HG03432 (cell line): ENCODE results near the gene SLC4A8.

Experiments used
- ATAC-seq: cut with Tn5 transposase; IDR thresholded peaks from one replicate; pipeline ENCODE4 v1.9.1; 2021; ENCODE audit warnings: mild to moderate bottlenecking, moderate library complexity; ENCODE audit not compliant: unreplicated experiment

Gene SLC4A8

GRCh38 chr12:51521554-51522276 is 97.1 kb downstream of the SLC4A8 start:
- no peak for ATAC-seq

GRCh38 chr12:51522696-51523095 is 98.1 kb downstream of the SLC4A8 start:
- ATAC-seq: no peak

DNA sequence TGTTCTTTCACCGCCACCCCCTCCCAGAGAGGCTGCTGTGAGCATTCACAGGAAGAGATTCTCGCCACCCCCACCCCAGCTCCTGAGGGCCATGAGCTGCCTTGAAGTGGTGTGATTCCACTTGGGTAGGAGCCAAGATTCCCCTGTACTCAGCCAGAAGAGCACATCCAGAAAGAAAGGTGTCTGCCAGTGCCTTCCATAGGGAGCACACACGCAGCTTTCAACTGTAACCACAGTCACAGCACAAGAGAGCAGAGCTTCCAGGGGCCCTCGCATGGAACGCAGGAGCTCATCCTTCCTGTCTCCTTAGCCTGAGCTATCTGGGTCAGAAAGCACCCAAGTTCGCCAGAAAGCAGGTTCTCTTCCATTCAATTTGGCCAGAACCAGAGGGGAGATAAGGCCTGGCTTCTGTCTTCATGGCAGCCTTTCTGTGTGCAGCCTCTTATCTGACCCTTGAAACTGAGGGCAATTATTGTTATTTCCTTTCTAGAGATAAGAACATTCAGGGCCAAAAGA is 99.8 kb downstream of the SLC4A8 start:
- no peak for ATAC-seq

GRCh38 chr12:51525518-51525917 is 100.9 kb downstream of the SLC4A8 start:
- ATAC-seq: no peak

GRCh38 chr12:51527966-51528365 is 103.3 kb downstream of the SLC4A8 start:
- ATAC-seq: no peak

DNA sequence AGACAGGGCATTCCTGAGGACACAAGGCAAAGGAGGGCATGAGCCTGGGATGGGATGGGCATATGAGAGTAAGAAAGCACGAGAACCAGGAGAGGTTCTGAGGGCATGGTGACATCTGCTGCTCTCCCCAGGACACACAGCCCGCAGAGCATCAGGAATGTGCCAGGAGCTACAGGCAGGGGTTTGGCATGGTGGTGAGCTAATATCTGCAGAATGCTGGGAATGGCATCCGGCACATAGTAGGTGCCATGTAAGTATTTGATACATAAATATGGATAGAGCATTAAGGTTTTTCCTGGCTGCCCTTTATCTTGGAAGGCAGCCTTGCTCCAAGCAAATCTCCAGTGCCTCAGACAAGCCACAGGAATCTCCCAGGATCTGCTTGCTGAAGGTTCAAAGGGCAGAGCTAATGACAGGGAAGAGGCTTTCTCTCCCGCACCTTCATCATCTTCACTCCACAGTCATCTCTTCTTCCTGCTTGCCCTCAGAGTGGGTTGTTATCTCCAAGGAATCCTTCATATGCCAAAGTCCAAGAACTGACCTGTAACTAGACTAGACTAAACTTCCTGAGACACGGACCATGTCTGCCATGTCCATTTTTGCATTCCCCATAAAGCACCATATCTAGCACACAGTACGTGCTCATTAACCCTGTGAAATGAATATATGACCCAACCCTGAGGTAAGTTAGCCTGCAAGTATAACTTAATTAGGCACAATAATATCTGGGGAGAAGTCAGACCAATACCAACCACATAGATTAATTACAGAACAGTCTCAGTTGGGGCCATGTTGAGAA is 104.4 kb downstream of the SLC4A8 start:
- no peak for ATAC-seq

GRCh38 chr12:51529651-51529970 is 105.0 kb downstream of the SLC4A8 start:
- ATAC-seq: no peak

GRCh38 chr12:51530208-51530607 is 105.6 kb downstream of the SLC4A8 start:
- no peak for ATAC-seq

- ATAC-seq: no peak
Observed at GRCh38 chr12:51531284-51531977, 106.8 kb downstream of the SLC4A8 start.

DNA sequence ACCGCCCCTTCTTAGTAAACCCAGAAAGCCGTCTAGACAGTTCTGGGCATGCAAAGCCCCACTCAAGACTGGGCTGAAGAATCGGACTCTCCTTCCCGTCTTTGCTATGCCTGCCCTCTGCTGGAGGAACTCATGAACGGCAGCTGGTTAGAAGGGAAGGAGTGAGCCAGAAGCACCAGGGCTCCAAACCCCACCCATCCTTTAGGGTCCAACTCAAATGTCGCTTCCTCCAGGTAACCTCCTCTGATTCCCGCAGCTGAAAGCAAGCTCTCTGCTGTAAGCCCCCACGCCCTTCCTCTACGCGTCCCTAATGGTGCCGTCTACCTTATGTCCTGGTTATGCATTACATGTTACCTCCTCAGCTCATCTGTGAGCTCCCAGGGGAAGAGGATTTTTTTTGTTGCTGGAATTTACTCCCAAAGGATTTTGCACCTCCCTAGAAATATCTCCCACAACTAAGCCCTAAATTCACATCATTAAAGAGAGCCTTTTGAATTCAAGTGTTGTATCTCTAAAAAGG is 107.4 kb downstream of the SLC4A8 start:
- ATAC-seq: no peak

GRCh38 chr12:51533799-51534198 is 109.2 kb downstream of the SLC4A8 start:
- no peak for ATAC-seq

- ATAC-seq: no peak
Observed at GRCh38 chr12:51534216-51535074, 109.8 kb downstream of the SLC4A8 start.

DNA sequence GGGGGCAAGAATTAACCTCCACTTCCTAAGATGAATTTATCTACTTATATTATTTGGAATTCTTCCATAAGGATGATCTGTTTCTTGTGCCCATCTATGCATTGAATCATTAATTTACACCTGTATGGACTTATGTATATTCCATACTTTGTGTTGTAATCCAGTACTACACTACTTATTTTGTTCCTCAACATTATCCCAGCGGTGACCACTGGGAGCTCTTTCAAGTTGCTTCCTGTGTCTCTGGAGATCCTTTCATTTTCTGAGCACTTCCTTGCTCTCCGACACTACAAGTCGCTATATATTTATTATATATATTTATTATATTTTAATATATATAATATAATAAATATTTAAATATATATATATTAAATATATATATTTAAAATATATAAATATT is 111.5 kb downstream of the SLC4A8 start:
- no peak for ATAC-seq

GRCh38 chr12:51538149-51538548 is 113.5 kb downstream of the SLC4A8 start:
- no peak for ATAC-seq

GRCh38 chr12:51538599-51538998 is 114.0 kb downstream of the SLC4A8 start:
- ATAC-seq: no peak

- ATAC-seq: no peak
Observed at GRCh38 chr12:51540996-51541395, 116.4 kb downstream of the SLC4A8 start.

DNA sequence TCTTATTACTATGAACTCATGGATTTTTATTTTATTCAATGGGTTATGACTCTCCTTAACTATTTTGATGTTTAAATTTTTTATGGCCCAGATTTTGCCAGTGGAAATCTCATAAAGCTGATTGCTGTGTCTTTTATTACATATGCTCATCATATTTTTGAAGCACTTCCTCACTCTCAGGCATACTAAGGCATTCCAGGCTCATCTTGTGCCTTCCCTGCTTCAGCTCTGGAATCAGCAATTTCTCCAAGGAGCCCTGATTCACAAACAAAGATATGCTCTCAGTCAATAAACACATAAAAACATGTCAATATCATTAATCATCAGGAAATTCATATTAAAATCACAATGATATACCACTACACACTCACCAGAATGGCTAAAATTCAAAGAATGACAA is 121.5 kb downstream of the SLC4A8 start:
- ATAC-seq: no peak

DNA sequence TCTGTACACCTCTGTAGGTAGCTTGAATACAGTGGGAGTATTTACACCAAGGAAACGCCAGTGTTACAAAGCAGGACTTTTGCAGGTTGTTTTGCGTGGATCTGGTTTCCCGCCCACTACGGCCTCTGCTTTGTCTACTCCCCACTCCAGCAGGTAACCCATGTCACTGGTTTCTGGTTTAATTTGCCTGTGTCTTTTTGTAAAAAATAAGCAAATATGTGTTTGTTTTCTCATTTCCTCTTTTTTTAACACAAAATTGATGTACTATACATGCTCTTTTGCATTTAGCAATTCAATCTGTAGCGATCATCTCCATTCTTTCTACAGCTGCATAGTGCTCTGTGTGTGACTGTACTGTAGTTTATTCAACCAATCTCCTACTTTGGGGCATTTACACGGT is 123.0 kb downstream of the SLC4A8 start:
- no peak for ATAC-seq

DNA sequence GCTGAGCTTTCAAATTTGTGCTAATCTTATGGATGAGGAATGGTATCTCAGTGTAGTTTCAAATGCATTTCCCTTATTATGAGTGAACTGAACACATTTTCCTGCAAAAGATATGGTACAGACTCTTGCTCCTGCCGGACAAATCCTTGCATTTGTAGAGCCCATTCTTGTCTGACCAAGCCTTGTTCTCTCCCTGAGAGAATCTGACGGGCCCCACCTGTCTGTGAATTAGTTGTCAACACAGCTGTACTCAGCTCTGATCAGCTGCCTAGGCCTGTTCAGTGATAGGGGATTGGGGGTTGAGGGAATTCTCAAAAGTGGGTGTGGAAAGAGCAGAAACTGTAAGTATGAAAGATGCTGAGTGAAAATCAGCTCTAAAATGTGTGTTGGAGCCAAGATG is 123.6 kb downstream of the SLC4A8 start:
- no peak for ATAC-seq

GRCh38 chr12:51549637-51550036 is 125.0 kb downstream of the SLC4A8 start:
- no peak for ATAC-seq
